Transverse colon (tissue), 4 donors: ENCODE results near the gene IFT25.

ENCODE experiments used
- EP300 ChIP-seq: sonication (generic); formaldehyde crosslinking; IDR thresholded peaks from one replicate; pipeline ENCODE4 v1.6.1; 2017; ENCODE audit warnings: antibody characterized with exemption, low read depth
- POLR2A ChIP-seq: fragments of 450-650 bp; IDR thresholded peaks from one replicate; pipeline ENCODE4 v1.6.1; 2016; ENCODE audit warnings: antibody characterized with exemption, mild to moderate bottlenecking, moderate library complexity
- POLR2AphosphoS5 ChIP-seq, 3 donors: sonication (generic); formaldehyde crosslinking; IDR thresholded peaks; one replicate each; pipeline ENCODE4 v1.6.1; 2016; ENCODE audit warnings: antibody characterized with exemption in 3 of 3
- TF ChIP-seq, protein P1 (sequence below), 5 experiments: fragments of 200-600 bp in 3 of 5; fragments of 450-650 bp in 2 of 5; sonication (generic) in 3 of 5; IDR thresholded peaks; 1 replicate in 2 of 5; 2 replicates in 3 of 5; pipeline ENCODE4 v1.5.1; 2016 to 2017; ENCODE audit warnings: antibody characterized with exemption in 5 of 5, inconsistent platforms in 3 of 5, mild to moderate bottlenecking in 2 of 5, moderate library complexity in 1 of 5

DNA sequence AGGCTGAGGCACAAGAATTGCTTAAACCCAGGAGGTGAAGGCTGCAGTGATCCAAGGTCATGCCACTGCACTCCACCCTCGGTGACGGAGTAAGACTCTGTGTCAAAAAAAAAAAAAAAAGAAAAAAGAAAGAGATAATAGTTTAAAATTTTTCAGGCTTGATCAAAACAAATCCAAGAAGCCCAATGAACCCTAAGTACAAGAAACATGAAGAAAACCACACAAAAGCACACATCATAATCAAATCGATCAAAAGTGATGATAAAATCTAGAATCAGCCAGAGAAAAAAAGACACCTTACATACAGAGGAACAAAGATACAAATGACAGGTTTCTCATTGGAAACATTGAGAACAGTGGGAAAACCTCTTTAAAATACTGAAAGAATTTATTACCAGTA is 41.0 kb upstream of the IFT25 start:
- TF ChIP-seq, protein P1, sequence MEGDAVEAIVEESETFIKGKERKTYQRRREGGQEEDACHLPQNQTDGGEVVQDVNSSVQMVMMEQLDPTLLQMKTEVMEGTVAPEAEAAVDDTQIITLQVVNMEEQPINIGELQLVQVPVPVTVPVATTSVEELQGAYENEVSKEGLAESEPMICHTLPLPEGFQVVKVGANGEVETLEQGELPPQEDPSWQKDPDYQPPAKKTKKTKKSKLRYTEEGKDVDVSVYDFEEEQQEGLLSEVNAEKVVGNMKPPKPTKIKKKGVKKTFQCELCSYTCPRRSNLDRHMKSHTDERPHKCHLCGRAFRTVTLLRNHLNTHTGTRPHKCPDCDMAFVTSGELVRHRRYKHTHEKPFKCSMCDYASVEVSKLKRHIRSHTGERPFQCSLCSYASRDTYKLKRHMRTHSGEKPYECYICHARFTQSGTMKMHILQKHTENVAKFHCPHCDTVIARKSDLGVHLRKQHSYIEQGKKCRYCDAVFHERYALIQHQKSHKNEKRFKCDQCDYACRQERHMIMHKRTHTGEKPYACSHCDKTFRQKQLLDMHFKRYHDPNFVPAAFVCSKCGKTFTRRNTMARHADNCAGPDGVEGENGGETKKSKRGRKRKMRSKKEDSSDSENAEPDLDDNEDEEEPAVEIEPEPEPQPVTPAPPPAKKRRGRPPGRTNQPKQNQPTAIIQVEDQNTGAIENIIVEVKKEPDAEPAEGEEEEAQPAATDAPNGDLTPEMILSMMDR (IDR thresholded peaks at IDR 0.05): no peak
- TF ChIP-seq POLR2A: no peak
- no peak for TF ChIP-seq EP300
- TF ChIP-seq POLR2AphosphoS5 (IDR thresholded peaks at IDR 0.05): no peak
